Endothelial cell of umbilical vein (primary cell): ENCODE measurements around the gene TRIML2.

ENCODE experiments used
- CTCF ChIP-seq, 2 donors: IDR thresholded peaks; 1 replicate in 1 of 2; 2 replicates in 1 of 2; pipeline ENCODE4 v1.5.1; 2011; ENCODE audit warnings: low read length in 2 of 2, mild to moderate bottlenecking in 2 of 2, moderate library complexity in 2 of 2, control low read depth in 1 of 2, inconsistent platforms in 1 of 2, low read depth in 1 of 2; ENCODE audit not compliant: insufficient read depth in 1 of 2; ENCODE audit errors: extremely low read depth in 1 of 2
- EZH2 ChIP-seq: IDR thresholded peaks from 2 replicates; pipeline ENCODE4 v1.6.1; 2012; ENCODE audit warnings: borderline replicate concordance, low read depth, mild to moderate bottlenecking, moderate library complexity, low read length, inconsistent platforms; ENCODE audit not compliant: severe bottlenecking
- FOS ChIP-seq: IDR thresholded peaks from 2 replicates; pipeline ENCODE4 v1.6.1; 2011; ENCODE audit warnings: mild to moderate bottlenecking, low read length, moderate library complexity, borderline replicate concordance; ENCODE audit not compliant: insufficient read depth
- GATA2 ChIP-seq: IDR thresholded peaks from 2 replicates; pipeline ENCODE4 v1.7.0; 2011; ENCODE audit warnings: low read depth, mild to moderate bottlenecking, moderate library complexity, mixed read lengths, low read length; ENCODE audit not compliant: insufficient read length, insufficient read depth
- POLR2A ChIP-seq: IDR thresholded peaks from 2 replicates; pipeline ENCODE4 v1.6.1; 2012; ENCODE audit warnings: low read depth, mild to moderate bottlenecking, control low read depth, low read length
- TF ChIP-seq, protein P1 (sequence below): IDR thresholded peaks from 2 replicates; pipeline ENCODE4 v1.6.1; 2011; ENCODE audit not compliant: insufficient read depth, insufficient read length

DNA sequence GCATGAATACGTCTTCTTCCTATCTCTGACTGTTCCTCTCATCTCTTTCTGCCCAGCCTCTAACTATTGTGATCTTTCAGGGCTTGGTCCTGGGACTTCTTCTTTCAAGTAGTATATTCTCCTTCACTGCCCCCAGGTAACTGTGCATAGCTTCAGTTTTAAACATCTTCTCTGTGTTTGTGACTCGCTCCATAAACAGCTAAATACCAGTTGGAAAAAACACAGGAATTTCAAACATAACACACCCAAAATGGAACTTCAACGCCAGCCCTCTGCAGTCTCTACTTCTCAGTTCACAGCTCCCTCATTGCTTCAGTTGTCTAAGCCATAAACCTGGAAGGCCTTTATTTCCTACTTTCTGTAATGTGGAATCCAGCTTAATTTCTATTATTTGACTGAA, 16.6 kb downstream of the TRIML2 start:
- no peak for TF ChIP-seq POLR2A
- TF ChIP-seq, protein P1, sequence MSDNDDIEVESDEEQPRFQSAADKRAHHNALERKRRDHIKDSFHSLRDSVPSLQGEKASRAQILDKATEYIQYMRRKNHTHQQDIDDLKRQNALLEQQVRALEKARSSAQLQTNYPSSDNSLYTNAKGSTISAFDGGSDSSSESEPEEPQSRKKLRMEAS, result no peak
- TF ChIP-seq CTCF (IDR thresholded peaks at IDR 0.05; ENCODE audit: extremely low read depth in 1 of 2, insufficient read depth in 1 of 2, low read depth in 1 of 2, low read length in 2 of 2), result no peak
- TF ChIP-seq EZH2, result no peak
- no peak for TF ChIP-seq GATA2
- TF ChIP-seq FOS, result no peak
